A549 (cell line): Measurements from ENCODE around the gene NRDE2. TPM values are rescaled to one million over a fixed set of nuclear protein-coding genes. Genes with fewer than 3 reads are reported as not detected.

ENCODE experiments used
- ATAC-seq, 2 experiments: fragments of 200-7000 bp in 1 of 2; fragments of >200 bp in 1 of 2; cut with Nextera tagmentation in 1 of 2; cut with Tn5 transposase in 1 of 2; 3 replicates each; pipeline versions ENCODE4 v1.8.0 to v1.9.1; 2018 to 2020; ENCODE audit warnings: mild to moderate bottlenecking in 1 of 2, moderate library complexity in 1 of 2
- CTCF ChIA-PET: fragments of 300-600 bp; sonication (Branson Sonifier 250); formaldehyde crosslinking; extraction: SDS; loops from one replicate; lab custom pipeline; 2021; ENCODE audit warnings: antibody characterized with exemption, inconsistent platforms; lab: Yijun Ruan, JAX
- POLR2A ChIA-PET: fragments of 350-600 bp; formaldehyde crosslinking; extraction: SDS; loops from one replicate; lab custom pipeline; 2021; ENCODE audit warnings: antibody characterized with exemption, inconsistent platforms; lab: Yijun Ruan, JAX
- DNase-seq, 2 experiments: peaks; one replicate each; pipeline versions ENCODE4 v3.0.0 to v3.0.0-alpha.2; 2011 to 2016; ENCODE audit warnings: low read depth in 1 of 2, low spot score in 1 of 2
- FAIRE-seq: peaks from 2 replicates; lab custom pipeline; 2011; peaks lifted over from hg19 to GRCh38; lab: Jason Lieb, UNC
- H3K27ac ChIP-seq, 2 experiments: fragments of >200 bp; sonication (Bioruptor Twin); formaldehyde crosslinking; 3 replicates each; pipeline ENCODE4 v1.5.1; 2016 to 2017
- H3K4me1 ChIP-seq: fragments of >200 bp; sonication (Bioruptor Twin); formaldehyde crosslinking; 3 replicates; pipeline ENCODE4 v1.6.1; 2016
- H3K4me2 ChIP-seq: fragments of >200 bp; sonication (Bioruptor Twin); formaldehyde crosslinking; 3 replicates; pipeline ENCODE4 v1.6.1; 2016
- H3K4me3 ChIP-seq: fragments of >200 bp; sonication (Bioruptor Twin); formaldehyde crosslinking; 3 replicates; pipeline ENCODE4 v1.5.1; 2016
- H3K9me3 ChIP-seq: fragments of >200 bp; sonication (Bioruptor Twin); formaldehyde crosslinking; 3 replicates; pipeline ENCODE4 v1.6.1; 2016
- BCL3 ChIP-seq: fragments of >200 bp; sonication (Bioruptor Twin); formaldehyde crosslinking; IDR thresholded peaks from 3 replicates; pipeline ENCODE4 v1.6.1; 2016
- CBX2 ChIP-seq: fragments of 200-600 bp; sonication (generic); IDR thresholded peaks from 2 replicates; pipeline ENCODE4 v1.6.1; 2016; ENCODE audit warnings: low read depth, mild to moderate bottlenecking, borderline replicate concordance
- EHMT2 ChIP-seq: fragments of 200-600 bp; sonication (generic); IDR thresholded peaks from 2 replicates; pipeline ENCODE4 v1.6.1; 2016; ENCODE audit warnings: antibody characterized with exemption, low read depth, mild to moderate bottlenecking, moderate library complexity
- ESRRA ChIP-seq: fragments of 150-350 bp; IDR thresholded peaks from 2 replicates; pipeline ENCODE4 v1.6.1; 2014; ENCODE audit warnings: mild to moderate bottlenecking, low read length, borderline replicate concordance
- FOSB ChIP-seq: fragments of 250-450 bp; sonication (Bioruptor Pico); IDR thresholded peaks from 2 replicates; pipeline ENCODE4 v1.5.0; 2020; ENCODE audit warnings: mild to moderate bottlenecking, moderate library complexity
- FOSL2 ChIP-seq, 2 experiments: fragments of 450-650 bp in 1 of 2; fragments of >200 bp in 1 of 2; sonication (Bioruptor Twin) in 1 of 2; formaldehyde crosslinking; IDR thresholded peaks; 2 replicates each; pipeline versions ENCODE4 v1.5.0 to v1.6.1; 2016 to 2020; ENCODE audit warnings: mild to moderate bottlenecking in 1 of 2, moderate library complexity in 1 of 2
- FOXS1 ChIP-seq: fragments of 250-450 bp; sonication (Bioruptor Pico); IDR thresholded peaks from 2 replicates; pipeline ENCODE4 v1.5.0; 2020; ENCODE audit warnings: mild to moderate bottlenecking, moderate library complexity
- HEYL ChIP-seq: fragments of 250-450 bp; sonication (Bioruptor Pico); IDR thresholded peaks from 2 replicates; pipeline ENCODE4 v1.8.0; 2021; ENCODE audit warnings: mild to moderate bottlenecking, moderate library complexity
- HMGXB4 ChIP-seq: fragments of 250-450 bp; sonication (Bioruptor Pico); IDR thresholded peaks from 2 replicates; pipeline ENCODE4 v1.5.0; 2021; ENCODE audit warnings: mild to moderate bottlenecking, moderate library complexity, borderline replicate concordance
- HOXB5 ChIP-seq: fragments of 250-450 bp; sonication (Bioruptor Pico); IDR thresholded peaks from 2 replicates; pipeline ENCODE4 v1.5.0; 2020; ENCODE audit warnings: mild to moderate bottlenecking, moderate library complexity
- JUN ChIP-seq, 2 experiments: fragments of >200 bp; sonication (Bioruptor Twin); formaldehyde crosslinking; IDR thresholded peaks; 2 replicates in 1 of 2; 3 replicates in 1 of 2; pipeline ENCODE4 v1.6.1; 2016 to 2017
- MAFK ChIP-seq: fragments of 450-650 bp; IDR thresholded peaks from 2 replicates; pipeline ENCODE4 v1.6.1; 2014; ENCODE audit not compliant: partially characterized antibody
- MAZ ChIP-seq: fragments of 150-350 bp; IDR thresholded peaks from 2 replicates; pipeline ENCODE4 v1.6.1; 2014; ENCODE audit warnings: antibody characterized with exemption, low read depth, low read length, borderline replicate concordance
- MYC ChIP-seq: IDR thresholded peaks from 2 replicates; pipeline ENCODE4 v1.6.1; 2012; ENCODE audit warnings: mild to moderate bottlenecking, inconsistent platforms, low read length, improper control_type of control experiment, borderline replicate concordance
- NPAS2 ChIP-seq: fragments of 250-450 bp; sonication (Bioruptor Pico); IDR thresholded peaks from 2 replicates; pipeline ENCODE4 v1.8.0; 2022; ENCODE audit warnings: mild to moderate bottlenecking, moderate library complexity, borderline replicate concordance
- NR3C1 ChIP-seq: fragments of >200 bp; sonication (Bioruptor Twin); formaldehyde crosslinking; IDR thresholded peaks from 3 replicates; pipeline ENCODE4 v1.6.1; 2017
- POLR2A ChIP-seq: IDR thresholded peaks from 2 replicates; pipeline ENCODE4 v1.6.1; 2012; ENCODE audit warnings: mild to moderate bottlenecking, low read length
- RAD21 ChIP-seq, 2 experiments: fragments of >200 bp in 1 of 2; sonication (Bioruptor Twin) in 1 of 2; formaldehyde crosslinking in 1 of 2; IDR thresholded peaks in 1 of 2; conservative IDR thresholded peaks in 1 of 2; 2 replicates in 1 of 2; 3 replicates in 1 of 2; pipeline ENCODE4 v1.6.1; 2012 to 2018; ENCODE audit warnings: inconsistent platforms in 1 of 2
- RARB ChIP-seq: fragments of 250-450 bp; sonication (Bioruptor Pico); IDR thresholded peaks from 2 replicates; pipeline ENCODE4 v1.8.0; 2021; ENCODE audit warnings: mild to moderate bottlenecking, moderate library complexity
- RCOR1 ChIP-seq: fragments of 150-350 bp; IDR thresholded peaks from 2 replicates; pipeline ENCODE4 v1.6.1; 2014; ENCODE audit warnings: antibody characterized with exemption, low read length, low read depth
- RFX5 ChIP-seq: fragments of 450-650 bp; IDR thresholded peaks from 2 replicates; pipeline ENCODE4 v1.7.1; 2014; ENCODE audit warnings: antibody characterized with exemption, mild to moderate bottlenecking, moderate library complexity
- RNF2 ChIP-seq: fragments of 200-600 bp; sonication (generic); IDR thresholded peaks from 2 replicates; pipeline ENCODE4 v1.6.1; 2016; ENCODE audit warnings: low read depth, mild to moderate bottlenecking, antibody characterized with exemption, moderate library complexity, borderline replicate concordance
- SREBF2 ChIP-seq: fragments of 450-650 bp; IDR thresholded peaks from 2 replicates; pipeline ENCODE4 v1.6.1; 2014; ENCODE audit warnings: mild to moderate bottlenecking, moderate library complexity
- TFCP2L1 ChIP-seq: fragments of 250-450 bp; sonication (Bioruptor Pico); IDR thresholded peaks from 2 replicates; pipeline ENCODE4 v1.5.0; 2021; ENCODE audit warnings: mild to moderate bottlenecking
- USF2 ChIP-seq: fragments of 450-650 bp; IDR thresholded peaks from 2 replicates; pipeline ENCODE4 v1.6.1; 2014; ENCODE audit warnings: antibody characterized with exemption
- ZFP36 ChIP-seq: fragments of 450-650 bp; IDR thresholded peaks from 2 replicates; pipeline ENCODE4 v1.6.1; 2014; ENCODE audit warnings: borderline replicate concordance; ENCODE audit not compliant: partially characterized antibody
- WGBS: methylation state at CpG from one replicate; pipeline ENCODE4 v1.1.6; 2017; ENCODE audit errors: missing lambda C conversion rate; 5-methylcytosine and 5-hydroxymethylcytosine counted together
- polyA plus RNA-seq, 4 experiments: library from polyadenylated mRNA; depleted of rRNA in 3 of 4; stranded (reverse); fragments of >200 nt; fragmentation: RNase III in 1 of 4; extraction: RNeasy Plus Mini Kit Qiagen cat#74134 plus additional on column Dnase treatment in 1 of 4; gene quantifications; 2 replicates in 3 of 4; 3 replicates in 1 of 4; pipeline ENCODE4 v1.2.3, GENCODE V29; 2011 to 2017
- TF ChIP-seq, protein P1 (sequence below): IDR thresholded peaks from 2 replicates; pipeline ENCODE4 v1.6.1; 2012
- TF ChIP-seq, protein P2 (sequence below): IDR thresholded peaks from 2 replicates; pipeline ENCODE4 v1.6.1; 2012

NRDE2 gene
- polyA plus RNA-seq, 2 of the 4 experiments (the other 2 are of a cell fraction), result 11.6 to 12.7 TPM

GRCh38 chr14:90274019-90274418, 57.7 kb downstream of the NRDE2 start (continued):
- TF ChIP-seq SREBF2 (no peak), FOSL2 (IDR thresholded peaks at IDR 0.05) (no peak), FOSL2 (CRISPR knock-in tag; IDR thresholded peaks at IDR 0.05) (no peak), JUN (IDR thresholded peaks at IDR 0.05) (no peak), ESRRA (no peak), ZFP36 (no peak), RFX5 (no peak), HEYL (no peak), HMGXB4 (CRISPR knock-in tag) (no peak), BCL3 (no peak), USF2 (no peak), POLR2A (no peak), RARB (CRISPR knock-in tag) (no peak), RCOR1 (no peak)
- TF ChIP-seq, protein P1, sequence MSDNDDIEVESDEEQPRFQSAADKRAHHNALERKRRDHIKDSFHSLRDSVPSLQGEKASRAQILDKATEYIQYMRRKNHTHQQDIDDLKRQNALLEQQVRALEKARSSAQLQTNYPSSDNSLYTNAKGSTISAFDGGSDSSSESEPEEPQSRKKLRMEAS, result no peak

GRCh38 chr14:90273532-90273931, 58.2 kb downstream of the NRDE2 start:
- DNase-seq, result no peak
- TF ChIP-seq FOSB (CRISPR knock-in tag), result no peak
- TF ChIP-seq, protein P2, sequence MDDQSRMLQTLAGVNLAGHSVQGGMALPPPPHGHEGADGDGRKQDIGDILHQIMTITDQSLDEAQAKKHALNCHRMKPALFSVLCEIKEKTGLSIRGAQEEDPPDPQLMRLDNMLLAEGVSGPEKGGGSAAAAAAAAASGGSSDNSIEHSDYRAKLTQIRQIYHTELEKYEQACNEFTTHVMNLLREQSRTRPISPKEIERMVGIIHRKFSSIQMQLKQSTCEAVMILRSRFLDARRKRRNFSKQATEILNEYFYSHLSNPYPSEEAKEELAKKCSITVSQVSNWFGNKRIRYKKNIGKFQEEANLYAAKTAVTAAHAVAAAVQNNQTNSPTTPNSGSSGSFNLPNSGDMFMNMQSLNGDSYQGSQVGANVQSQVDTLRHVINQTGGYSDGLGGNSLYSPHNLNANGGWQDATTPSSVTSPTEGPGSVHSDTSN, result no peak
- TF ChIP-seq TFCP2L1 (CRISPR knock-in tag), result no peak
- no peak for TF ChIP-seq CBX2
- TF ChIP-seq NR3C1, result no peak
- TF ChIP-seq BCL3, result no peak
- no peak for TF ChIP-seq RNF2
- no peak for TF ChIP-seq JUN (IDR thresholded peaks at IDR 0.05)
- TF ChIP-seq RAD21 (conservative IDR thresholded peaks at IDR 0.05 in 1 of 2, IDR thresholded peaks at IDR 0.05 in 1 of 2), result 0 out of 5 replicates have a peak, but pooled peaks of 1 of the 2 experiments have one; percentile 6
- peak; percentile 19 for TF ChIP-seq MAFK
- TF ChIP-seq MYC, result no peak
- no peak for TF ChIP-seq FOXS1 (CRISPR knock-in tag)
- no peak for TF ChIP-seq MAZ
- TF ChIP-seq NPAS2 (CRISPR knock-in tag), result no peak
- no peak for TF ChIP-seq EHMT2
- TF ChIP-seq HOXB5 (CRISPR knock-in tag), result no peak
- TF ChIP-seq HEYL, result no peak
- Histone ChIP-seq H3K4me1 (no peaks in the 10 kb centered on the region), H3K27ac (no peak overlapping the region), H3K9me3 (no peaks in the 10 kb centered on the region), H3K4me3 (no peak overlapping the region), H3K4me2 (no peak overlapping the region)
- POLR2A ChIA-PET, result no interaction called here
- no peak for FAIRE-seq
- CTCF ChIA-PET, result interaction anchor here (1.3 kb wide), 1 partner anchor 15 kb away, joined by 3 read pairs; no protein-coding TSS in a partner anchor
- WGBS, result 89% methylated on average over 8 of the region's 8 CpGs
- no peak for ATAC-seq
